H1 (cell line): Measurements from ENCODE around the gene RNFT1. TPM values are rescaled to one million over a fixed set of nuclear protein-coding genes. Genes with fewer than 3 reads are reported as not detected.
"Not testable (repeated sequence)": the region's sequence is repeated elsewhere in the genome, so short reads cannot be mapped to it uniquely, and the experiment has no call there.

Experiments
- CTCF ChIA-PET: fragments of 300-600 bp; sonication (Branson Sonifier 250); formaldehyde crosslinking; loops from one replicate; lab custom pipeline; 2021; ENCODE audit not compliant: partially characterized antibody; lab: Charles Lee
- POLR2A ChIA-PET: fragments of 300-600 bp; sonication (Branson Sonifier 250); formaldehyde crosslinking; loops from one replicate; lab custom pipeline; 2021; ENCODE audit warnings: inconsistent platforms; ENCODE audit not compliant: partially characterized antibody; lab: Charles Lee
- DNase-seq, 2 experiments: peaks; one replicate each; pipeline versions ENCODE4 v3.0.0 to v3.0.0-alpha.2; 2010 to 2022; ENCODE audit warnings: low spot score in 2 of 2, low read depth in 1 of 2, mixed read lengths in 1 of 2
- FAIRE-seq: peaks from 2 replicates; lab custom pipeline; 2011; peaks lifted over from hg19 to GRCh38; lab: Jason Lieb, UNC
- H2AFZ ChIP-seq: 2 replicates; pipeline ENCODE4 v1.8.1; 2012; ENCODE audit warnings: low read length, inconsistent platforms
- H2AK5ac ChIP-seq: 2 replicates; pipeline ENCODE4 v1.6.1; 2013; ENCODE audit warnings: low read depth, low read length
- H2BK120ac ChIP-seq: replicated peaks from 2 replicates; pipeline ENCODE3; 2013; ENCODE audit warnings: low read depth, low read length, inconsistent platforms
- H2BK12ac ChIP-seq: 2 replicates; pipeline ENCODE4 v1.6.1; 2013; ENCODE audit warnings: low read depth, low read length
- H2BK15ac ChIP-seq: 2 replicates; pipeline ENCODE4 v1.6.1; 2013; ENCODE audit warnings: low read length
- H2BK20ac ChIP-seq: 2 replicates; pipeline ENCODE4 v1.6.1; 2013; ENCODE audit warnings: low read length
- H2BK5ac ChIP-seq: 2 replicates; pipeline ENCODE4 v1.6.1; 2013; ENCODE audit warnings: low read depth, low read length
- H3K14ac ChIP-seq: 2 replicates; pipeline ENCODE4 v1.6.1; 2013; ENCODE audit warnings: inconsistent platforms; ENCODE audit not compliant: insufficient read length
- H3K18ac ChIP-seq: 2 replicates; pipeline ENCODE4 v1.6.1; 2013; ENCODE audit warnings: low read length; ENCODE audit errors: extremely low read depth
- H3K23ac ChIP-seq: 2 replicates; pipeline ENCODE4 v1.6.1; 2013; ENCODE audit warnings: inconsistent platforms; ENCODE audit not compliant: insufficient read length
- H3K23me2 ChIP-seq: 2 replicates; pipeline ENCODE4 v1.6.1; 2013; ENCODE audit warnings: low read depth, low read length
- H3K27ac ChIP-seq: 2 replicates; pipeline ENCODE4 v1.6.1; 2011; ENCODE audit warnings: low read depth, low read length, inconsistent platforms
- H3K27me3 ChIP-seq, 4 experiments: replicated peaks in 1 of 4; 1 replicate in 1 of 4; 2 replicates in 3 of 4; pipeline versions ENCODE4 v1.6.1 to v1.8.1; 2011 to 2013; ENCODE audit warnings: low read length in 3 of 4, mild to moderate bottlenecking in 3 of 4, inconsistent platforms in 2 of 4, mixed read lengths in 2 of 4, moderate library complexity in 1 of 4; ENCODE audit not compliant: control insufficient read depth in 3 of 4, insufficient read depth in 3 of 4; ENCODE audit errors: extremely low read depth in 1 of 4
- H3K36me3 ChIP-seq, 4 experiments: 2 replicates each; pipeline versions ENCODE4 v1.6.1 to v1.8.1; 2011 to 2013; ENCODE audit warnings: mild to moderate bottlenecking in 4 of 4, low read length in 3 of 4, moderate library complexity in 2 of 4, control low read depth in 1 of 4, inconsistent platforms in 1 of 4; ENCODE audit not compliant: insufficient read depth in 4 of 4, control insufficient read depth in 2 of 4
- H3K4ac ChIP-seq: replicated peaks from 2 replicates; pipeline ENCODE3; 2013; ENCODE audit warnings: low read length, low read depth, mixed read lengths, inconsistent platforms; ENCODE audit not compliant: insufficient read length
- H3K4me1 ChIP-seq, 4 experiments: replicated peaks in 1 of 4; 1 replicate in 1 of 4; 2 replicates in 3 of 4; pipeline versions ENCODE4 v1.6.1 to v1.8.1; 2011 to 2013; ENCODE audit warnings: low read length in 3 of 4, inconsistent platforms in 2 of 4, mixed read lengths in 1 of 4; ENCODE audit not compliant: insufficient read depth in 4 of 4, control insufficient read depth in 3 of 4
- H3K4me2 ChIP-seq, 2 experiments: 2 replicates each; pipeline versions ENCODE4 v1.6.1 to v1.8.1; 2011 to 2013; ENCODE audit warnings: low read depth in 2 of 2, low read length in 2 of 2, control low read depth in 1 of 2, inconsistent platforms in 1 of 2, mild to moderate bottlenecking in 1 of 2; ENCODE audit not compliant: insufficient read depth in 1 of 2
- H3K4me3 ChIP-seq, 4 experiments: fragments of 200-600, 300-600 bp in 1 of 4; sonication (generic), shearing (Covaris generic), sonication (Bioruptor Twin) in 1 of 4; 2 replicates each; pipeline versions ENCODE4 v1.5.1 to v1.8.1; 2011 to 2016; ENCODE audit warnings: low read length in 4 of 4, low read depth in 3 of 4, control low read depth in 2 of 4, inconsistent platforms in 2 of 4, mild to moderate bottlenecking in 2 of 4, mixed read lengths in 1 of 4, moderate library complexity in 1 of 4; ENCODE audit not compliant: insufficient read depth in 2 of 4; ENCODE audit errors: extremely low read depth in 1 of 4
- H3K56ac ChIP-seq: replicated peaks from 2 replicates; pipeline ENCODE3; 2013; ENCODE audit warnings: low read depth, mild to moderate bottlenecking, mixed read lengths, low read length, inconsistent platforms; ENCODE audit not compliant: insufficient read length
- H3K79me1 ChIP-seq: 2 replicates; pipeline ENCODE4 v1.6.1; 2013; ENCODE audit warnings: low read depth, low read length, control low read depth
- H3K79me2 ChIP-seq, 2 experiments: 2 replicates each; pipeline versions ENCODE4 v1.6.1 to v1.8.1; 2012 to 2013; ENCODE audit warnings: low read length in 2 of 2, mild to moderate bottlenecking in 2 of 2, inconsistent platforms in 1 of 2; ENCODE audit not compliant: insufficient read depth in 2 of 2, control insufficient read depth in 1 of 2
- H3K9ac ChIP-seq, 4 experiments: replicated peaks in 1 of 4; 1 replicate in 1 of 4; 2 replicates in 3 of 4; pipeline versions ENCODE4 v1.6.1 to v1.8.1; 2011 to 2013; ENCODE audit warnings: low read depth in 3 of 4, low read length in 3 of 4, control low read depth in 2 of 4, mild to moderate bottlenecking in 2 of 4, moderate library complexity in 2 of 4, inconsistent platforms in 1 of 4; ENCODE audit errors: extremely low read depth in 1 of 4
- H3K9me3 ChIP-seq, 2 experiments: 2 replicates each; pipeline versions ENCODE4 v1.6.1 to v1.8.1; 2012 to 2013; ENCODE audit warnings: mild to moderate bottlenecking in 2 of 2, moderate library complexity in 2 of 2, control low read depth in 1 of 2, inconsistent platforms in 1 of 2, low read depth in 1 of 2, low read length in 1 of 2, mixed read lengths in 1 of 2; ENCODE audit not compliant: insufficient read depth in 2 of 2
- H4K20me1 ChIP-seq, 2 experiments: replicated peaks in 1 of 2; 2 replicates each; pipeline versions ENCODE3 to v1.8.1; 2011 to 2013; ENCODE audit warnings: inconsistent platforms in 2 of 2, low read length in 2 of 2, mild to moderate bottlenecking in 1 of 2; ENCODE audit not compliant: insufficient read depth in 2 of 2, control insufficient read depth in 1 of 2
- H4K5ac ChIP-seq: 2 replicates; pipeline ENCODE4 v1.6.1; 2013; ENCODE audit warnings: low read length, low read depth, mixed read lengths, inconsistent platforms; ENCODE audit not compliant: insufficient read length
- H4K8ac ChIP-seq: 2 replicates; pipeline ENCODE4 v1.8.0; 2013; ENCODE audit warnings: mild to moderate bottlenecking, moderate library complexity, low read length, inconsistent platforms; ENCODE audit not compliant: insufficient read depth; ENCODE audit errors: extremely low read depth
- H4K91ac ChIP-seq: replicated peaks from 2 replicates; pipeline ENCODE3; 2013; ENCODE audit warnings: low read length, mixed read lengths, inconsistent platforms; ENCODE audit not compliant: insufficient read length
- WGBS, 2 experiments: shearing (Covaris generic) in 1 of 2; methylation state at CpG; one replicate each; pipeline versions ENCODE4 v1.1.6 to v1.1.7; 2013 to 2015; ENCODE audit warnings: low lambda C conversion rate in 2 of 2, mixed read lengths in 2 of 2, inconsistent platforms in 1 of 2, low coverage in 1 of 2, missing lambda C conversion rate in 1 of 2; ENCODE audit not compliant: insufficient replicate concordance in 2 of 2, insufficient coverage in 1 of 2, insufficient read length in 1 of 2; ENCODE audit errors: extremely low coverage in 1 of 2, missing lambda C conversion rate in 1 of 2; 5-methylcytosine and 5-hydroxymethylcytosine counted together
- polyA plus RNA-seq, 7 experiments: library from polyadenylated mRNA; depleted of rRNA in 3 of 7; stranded (reverse) in 5 of 7; unstranded in 2 of 7; fragments of >200 nt in 5 of 7; fragments of 200-250 nt in 2 of 7; gene quantifications; 1 replicate in 5 of 7; 2 replicates in 1 of 7; 4 replicates in 1 of 7; pipeline versions ENCODE4 v1.2.1 to v1.2.3, GENCODE V29; 2011 to 2013; ENCODE audit warnings: missing spikeins in 2 of 7, mixed read lengths in 2 of 7
- total RNA-seq: library from RNA; stranded (reverse); fragmentation: NEBNext Ultra II Directional; extraction: Animal tissue kit (Norgen Biotek cat#: 25700); gene quantifications from 2 replicates; pipeline ENCODE4 v1.2.1, GENCODE V29; 2021

The RNFT1 gene
- total and polyA plus RNA-seq, 2 of the 8 experiments (the other 6 are each of a cell fraction or from before 2014, with no cell fraction given), result 3.0 to 5.2 TPM

DNA sequence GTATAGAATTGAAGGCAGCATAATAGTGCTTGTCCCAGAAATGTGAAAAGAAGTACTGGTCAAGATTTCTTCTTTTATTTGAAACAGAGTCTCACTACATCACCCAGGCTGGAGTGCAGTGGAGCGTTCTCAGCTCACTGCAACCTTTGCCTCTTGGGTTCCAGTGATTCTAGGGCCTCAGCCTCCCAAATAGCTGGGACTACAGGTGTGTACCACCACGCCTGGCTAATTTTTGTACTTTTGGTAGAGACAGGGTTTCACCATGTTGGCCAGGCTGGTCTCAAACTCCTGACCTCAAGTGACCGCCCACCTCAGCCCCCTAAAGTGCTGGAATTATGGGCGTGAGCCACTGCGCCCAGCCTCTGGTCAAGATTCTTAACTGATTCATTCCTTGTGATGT, 43.9 kb downstream of the RNFT1 start:
- H2AK5ac ChIP-seq, H3K79me2 ChIP-seq, H3K4ac ChIP-seq, H3K4me1 ChIP-seq, H3K27me3 ChIP-seq, H2BK12ac ChIP-seq, H3K9me3 ChIP-seq, H4K8ac ChIP-seq, H4K20me1 ChIP-seq, H2BK120ac ChIP-seq, H2AFZ ChIP-seq, H3K23me2 ChIP-seq, H3K4me3 ChIP-seq, H3K18ac ChIP-seq, H3K4me2 ChIP-seq, H3K56ac ChIP-seq, H4K91ac ChIP-seq, H3K9ac ChIP-seq, DNase-seq, FAIRE-seq, POLR2A ChIA-PET, H2BK20ac ChIP-seq, H2BK5ac ChIP-seq, H2BK15ac ChIP-seq, H3K23ac ChIP-seq, H4K5ac ChIP-seq, H3K14ac ChIP-seq, H3K27ac ChIP-seq, H3K36me3 ChIP-seq, H3K79me1 ChIP-seq: not testable (repeated sequence)
- WGBS, 2 experiments, result 95% methylated on average over 5 of the region's 5 CpGs; no CpG with 5 or more reads in 1 of the 2 experiments
- CTCF ChIA-PET, result interaction anchor here (1.5 kb wide), 1 partner anchor 11 kb away, joined by 3 read pairs; no protein-coding TSS in a partner anchor
